Keratinocyte (primary cell): ENCODE data around the gene DENND2A.

Experiments used
- CTCF ChIP-seq, 3 experiments: IDR thresholded peaks in 1 of 3; conservative IDR thresholded peaks in 1 of 3; optimal IDR thresholded peaks in 1 of 3; 2 replicates in 2 of 3; 3 replicates in 1 of 3; pipeline versions ENCODE3 to v1.5.1; 2011; ENCODE audit warnings: low read length in 3 of 3, mild to moderate bottlenecking in 3 of 3, moderate library complexity in 2 of 3, control low read depth in 1 of 3, inconsistent platforms in 1 of 3; ENCODE audit not compliant: insufficient read depth in 2 of 3; ENCODE audit errors: extremely low read depth in 1 of 3
- EZH2 ChIP-seq: IDR thresholded peaks from one replicate; pipeline ENCODE4 v1.6.1; 2012; ENCODE audit warnings: inconsistent platforms, mild to moderate bottlenecking, low read length, moderate library complexity

GRCh38 chr7:140649556-140650205, 9.1 kb upstream of the DENND2A start:
- TF ChIP-seq CTCF (optimal IDR thresholded peaks at IDR 0.05 in 1 of 3, IDR thresholded peaks at IDR 0.05 in 1 of 3, conservative IDR thresholded peaks at IDR 0.05 in 1 of 3; ENCODE audit: extremely low read depth in 1 of 3, insufficient read depth in 2 of 3, low read length in 3 of 3) (no peak), EZH2 (no peak)
